ENCODE results near the gene RGL1. TPM values are rescaled to one million over a fixed set of nuclear protein-coding genes. Genes with fewer than 3 reads are reported as not detected.

Gene RGL1
- total RNA-seq, 1 experiment from 2014 or later, result 74.0 TPM

GRCh38 chr1:183916574-183916973 is 111.7 kb downstream of the RGL1 start:
- BruUV-seq (replicated peaks), result TSS peak; percentile 35
- POLR2A ChIA-PET (ENCODE audit: low non-redundant PET), result interaction anchor here (1.1 kb wide), 1 partner anchor 138 kb away, joined by 7 read pairs; no protein-coding TSS in a partner anchor
- CTCF ChIA-PET, result interaction anchor here (0.9 to 2.2 kb wide), 14 partner anchors 15 to 774 kb away, joined by 3 to 48 read pairs (median 6); no protein-coding TSS in a partner anchor
- intact Hi-C loops (cut with micrococcal nuclease; ENCODE audit: unreplicated experiment), result loop anchor here (1.0 to 5.0 kb wide), 4 partner anchors 74 to 444 kb away; partner anchors contain the start of gene SMG7
- no peaks in the 10 kb centered on the region for H3K27me3 ChIP-seq (replicated peaks; ENCODE audit: insufficient read depth, low read depth, low read length, poor library complexity)
- no peak for TF ChIP-seq CTCF (conservative IDR thresholded peaks at IDR 0.05; ENCODE audit: low read depth, low read length)
- no peak for TF ChIP-seq EZH2 (IDR thresholded peaks at IDR 0.05; ENCODE audit: borderline replicate concordance, low read depth, low read length, poor library complexity, severe bottlenecking)
- H3K4me1 ChIP-seq (ENCODE audit: insufficient read depth, low read length, poor library complexity, severe bottlenecking), result peaks cover 52% of the 10 kb centered on the region
- H3K36me3 ChIP-seq (ENCODE audit: insufficient read depth, low read length, poor library complexity, severe bottlenecking), result peaks cover 85% of the 10 kb centered on the region
- peak overlapping the region; percentile 95 for H3K27ac ChIP-seq (ENCODE audit: low read depth, low read length, poor library complexity, severe bottlenecking)
- H3K9me3 ChIP-seq (ENCODE audit: low read depth, low read length, poor library complexity, severe bottlenecking), result no peaks in the 10 kb centered on the region
- no peak overlapping the region for H3K4me3 ChIP-seq (ENCODE audit: low read depth, low read length, poor library complexity, severe bottlenecking)
- DNase-seq (ENCODE audit: low spot score), result no peak

- no TSS peak for BruUV-seq (replicated peaks)
- H3K9me3 ChIP-seq (ENCODE audit: low read depth, low read length, poor library complexity, severe bottlenecking), result no peaks in the 10 kb centered on the region
- peaks cover 48% of the 10 kb centered on the region for H3K4me1 ChIP-seq (ENCODE audit: insufficient read depth, low read length, poor library complexity, severe bottlenecking)
- H3K27me3 ChIP-seq (replicated peaks; ENCODE audit: insufficient read depth, low read depth, low read length, poor library complexity), result no peaks in the 10 kb centered on the region
- ChIA-PET CTCF (no interaction called here), POLR2A (ENCODE audit: low non-redundant PET) (no interaction called here)
- H3K4me3 ChIP-seq (ENCODE audit: low read depth, low read length, poor library complexity, severe bottlenecking), result no peak overlapping the region
- no peak overlapping the region for H3K27ac ChIP-seq (ENCODE audit: low read depth, low read length, poor library complexity, severe bottlenecking)
- intact Hi-C loops (cut with micrococcal nuclease; ENCODE audit: unreplicated experiment), result loop anchor here (5.0 kb wide), 2 partner anchors 76 to 446 kb away; partner anchors contain the start of gene SMG7
- DNase-seq (ENCODE audit: low spot score), result no peak
- TF ChIP-seq EZH2 (IDR thresholded peaks at IDR 0.05; ENCODE audit: borderline replicate concordance, low read depth, low read length, poor library complexity, severe bottlenecking) (no peak), CTCF (conservative IDR thresholded peaks at IDR 0.05; ENCODE audit: low read depth, low read length) (no peak)
- peaks cover 85% of the 10 kb centered on the region for H3K36me3 ChIP-seq (ENCODE audit: insufficient read depth, low read length, poor library complexity, severe bottlenecking)
Measured at GRCh38 chr1:183918589-183918988, 113.7 kb downstream of the RGL1 start.

- ChIA-PET POLR2A (ENCODE audit: low non-redundant PET) (no interaction called here), CTCF (interaction anchor here (0.6 kb wide), 1 partner anchor 287 kb away, joined by 3 read pairs; no protein-coding TSS in a partner anchor)
- Histone ChIP-seq H3K9me3 (ENCODE audit: low read depth, low read length, poor library complexity, severe bottlenecking) (no peaks in the 10 kb centered on the region), H3K27me3 (replicated peaks; ENCODE audit: insufficient read depth, low read depth, low read length, poor library complexity) (no peaks in the 10 kb centered on the region), H3K27ac (ENCODE audit: low read depth, low read length, poor library complexity, severe bottlenecking) (peak overlapping the region; percentile 25), H3K4me1 (ENCODE audit: insufficient read depth, low read length, poor library complexity, severe bottlenecking) (peaks cover 28% of the 10 kb centered on the region), H3K4me3 (ENCODE audit: low read depth, low read length, poor library complexity, severe bottlenecking) (no peak overlapping the region), H3K36me3 (ENCODE audit: insufficient read depth, low read length, poor library complexity, severe bottlenecking) (peaks cover 87% of the 10 kb centered on the region)
- no TSS peak for BruUV-seq (replicated peaks)
- intact Hi-C loops (cut with micrococcal nuclease; ENCODE audit: unreplicated experiment), result loop anchor here (10.0 kb wide), 1 partner anchor 744 kb away; no protein-coding TSS in a partner anchor
- DNase-seq (ENCODE audit: low spot score), result no peak
- TF ChIP-seq CTCF (conservative IDR thresholded peaks at IDR 0.05; ENCODE audit: low read depth, low read length), result no peak
- TF ChIP-seq EZH2 (IDR thresholded peaks at IDR 0.05; ENCODE audit: borderline replicate concordance, low read depth, low read length, poor library complexity, severe bottlenecking), result no peak
Measured at GRCh38 chr1:183920651-183921050, 115.7 kb downstream of the RGL1 start.

All from A673 (cell line).